Measurements from ENCODE around the gene SERTAD1.

- TF ChIP-seq CTCF (IDR thresholded peaks at IDR 0.05; ENCODE audit: low read length) (no peak), EZH2phosphoT487 (IDR thresholded peaks at IDR 0.05; ENCODE audit: low read length) (no peak)
These were observed 16.7 kb upstream of the SERTAD1 start for GRCh38 chr19:40442328-40443130.

Measured in MM.1S (cell line).